ENCODE results near the gene STK25.

DNA sequence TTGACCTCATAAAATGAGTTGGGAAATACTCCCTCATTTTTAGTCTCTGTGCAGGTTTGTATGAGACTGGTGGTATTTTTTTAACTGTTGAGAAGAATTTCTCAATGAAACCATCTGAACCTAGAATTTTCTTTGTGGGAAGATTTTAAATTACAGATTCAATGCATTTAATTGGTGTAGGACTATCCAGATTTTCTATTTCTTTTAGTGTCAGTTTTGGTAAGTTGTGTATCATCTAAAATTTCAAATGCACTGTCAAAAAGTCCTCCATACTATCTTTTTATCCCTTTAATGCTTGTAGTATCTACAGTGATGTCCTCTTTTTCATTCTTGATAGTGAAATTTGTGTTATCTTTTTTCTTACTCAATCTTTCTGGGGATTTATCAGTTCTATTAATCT lies 48.4 kb upstream of the STK25 start:
- TF ChIP-seq, protein P1, sequence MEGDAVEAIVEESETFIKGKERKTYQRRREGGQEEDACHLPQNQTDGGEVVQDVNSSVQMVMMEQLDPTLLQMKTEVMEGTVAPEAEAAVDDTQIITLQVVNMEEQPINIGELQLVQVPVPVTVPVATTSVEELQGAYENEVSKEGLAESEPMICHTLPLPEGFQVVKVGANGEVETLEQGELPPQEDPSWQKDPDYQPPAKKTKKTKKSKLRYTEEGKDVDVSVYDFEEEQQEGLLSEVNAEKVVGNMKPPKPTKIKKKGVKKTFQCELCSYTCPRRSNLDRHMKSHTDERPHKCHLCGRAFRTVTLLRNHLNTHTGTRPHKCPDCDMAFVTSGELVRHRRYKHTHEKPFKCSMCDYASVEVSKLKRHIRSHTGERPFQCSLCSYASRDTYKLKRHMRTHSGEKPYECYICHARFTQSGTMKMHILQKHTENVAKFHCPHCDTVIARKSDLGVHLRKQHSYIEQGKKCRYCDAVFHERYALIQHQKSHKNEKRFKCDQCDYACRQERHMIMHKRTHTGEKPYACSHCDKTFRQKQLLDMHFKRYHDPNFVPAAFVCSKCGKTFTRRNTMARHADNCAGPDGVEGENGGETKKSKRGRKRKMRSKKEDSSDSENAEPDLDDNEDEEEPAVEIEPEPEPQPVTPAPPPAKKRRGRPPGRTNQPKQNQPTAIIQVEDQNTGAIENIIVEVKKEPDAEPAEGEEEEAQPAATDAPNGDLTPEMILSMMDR (optimal IDR thresholded peaks at IDR 0.05 in 1 of 3, IDR thresholded peaks at IDR 0.05 in 1 of 3, conservative IDR thresholded peaks at IDR 0.05 in 1 of 3; ENCODE audit: extremely low read depth in 1 of 3, insufficient read depth in 2 of 3, low read length in 3 of 3): no peak
- TF ChIP-seq EZH2 (IDR thresholded peaks at IDR 0.05; ENCODE audit: low read length): no peak

Measured in keratinocyte (primary cell).